ENCODE data around the gene C1orf141.

GRCh38 chr1:67094191-67094590 is 40.6 kb downstream of the C1orf141 start:
- no peak for TF ChIP-seq YY1 (IDR thresholded peaks at IDR 0.05)
- no peak for TF ChIP-seq REST (IDR thresholded peaks at IDR 0.05)
- no peak for TF ChIP-seq CTCF (IDR thresholded peaks at IDR 0.05; ENCODE audit: low read depth, low read length, missing input control)
- TF ChIP-seq RAD21 (IDR thresholded peaks at IDR 0.05): no peak
- no peak for TF ChIP-seq SP1 (IDR thresholded peaks at IDR 0.05)
- no peak for TF ChIP-seq EGR1 (IDR thresholded peaks at IDR 0.05; ENCODE audit: low read depth in 2 of 2)
- no peak for TF ChIP-seq MAX (IDR thresholded peaks at IDR 0.05)
- no peak for TF ChIP-seq RXRA (IDR thresholded peaks at IDR 0.05)

Data from liver (tissue), 3 donors.